Measurements from ENCODE around the gene TMEM117. TPM values are rescaled to one million over a fixed set of nuclear protein-coding genes. Genes with fewer than 3 reads are reported as not detected.

Gene TMEM117
- total RNA-seq, 2 donors from 2014 or later = 0.79 to 1.4 TPM

DNA sequence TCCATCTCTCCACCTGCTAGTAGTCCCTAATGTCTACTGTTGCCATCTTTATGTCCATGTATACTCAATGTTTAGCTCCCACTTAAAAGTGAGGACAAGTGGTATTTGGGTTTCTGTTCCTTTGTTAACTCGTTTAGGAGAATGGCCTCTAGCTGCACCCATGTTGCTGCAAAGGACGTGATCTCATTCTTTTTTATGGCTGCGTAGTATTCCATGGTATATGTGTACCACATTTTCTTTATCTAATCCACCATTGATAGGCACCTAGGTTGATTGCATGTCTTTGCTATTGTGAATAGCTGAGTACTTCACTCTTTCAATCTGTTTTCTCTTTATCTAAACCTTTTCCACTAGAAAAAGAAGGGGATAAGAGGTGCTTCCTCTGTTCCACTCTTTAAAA, 130.0 kb downstream of the TMEM117 start:
- H3K9me3 ChIP-seq (ENCODE audit: control insufficient read depth, low read length) = peaks cover 5% of the 10 kb centered on the region
- peaks cover 5% of the 10 kb centered on the region for H3K9me3 Mint-ChIP-seq
- H3K4me3 Mint-ChIP-seq = no peak overlapping the region
- no peaks in the 10 kb centered on the region for H3K4me1 ChIP-seq (ENCODE audit: control insufficient read depth, insufficient read depth, low read length)
- H3K27ac Mint-ChIP-seq = no peak overlapping the region
- H3K27ac ChIP-seq (ENCODE audit: low read depth, low read length) = no peak overlapping the region
- H3K36me3 ChIP-seq (ENCODE audit: control insufficient read depth, insufficient read depth, low read length) = no peaks in the 10 kb centered on the region
- TF ChIP-seq, protein P1, sequence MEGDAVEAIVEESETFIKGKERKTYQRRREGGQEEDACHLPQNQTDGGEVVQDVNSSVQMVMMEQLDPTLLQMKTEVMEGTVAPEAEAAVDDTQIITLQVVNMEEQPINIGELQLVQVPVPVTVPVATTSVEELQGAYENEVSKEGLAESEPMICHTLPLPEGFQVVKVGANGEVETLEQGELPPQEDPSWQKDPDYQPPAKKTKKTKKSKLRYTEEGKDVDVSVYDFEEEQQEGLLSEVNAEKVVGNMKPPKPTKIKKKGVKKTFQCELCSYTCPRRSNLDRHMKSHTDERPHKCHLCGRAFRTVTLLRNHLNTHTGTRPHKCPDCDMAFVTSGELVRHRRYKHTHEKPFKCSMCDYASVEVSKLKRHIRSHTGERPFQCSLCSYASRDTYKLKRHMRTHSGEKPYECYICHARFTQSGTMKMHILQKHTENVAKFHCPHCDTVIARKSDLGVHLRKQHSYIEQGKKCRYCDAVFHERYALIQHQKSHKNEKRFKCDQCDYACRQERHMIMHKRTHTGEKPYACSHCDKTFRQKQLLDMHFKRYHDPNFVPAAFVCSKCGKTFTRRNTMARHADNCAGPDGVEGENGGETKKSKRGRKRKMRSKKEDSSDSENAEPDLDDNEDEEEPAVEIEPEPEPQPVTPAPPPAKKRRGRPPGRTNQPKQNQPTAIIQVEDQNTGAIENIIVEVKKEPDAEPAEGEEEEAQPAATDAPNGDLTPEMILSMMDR (conservative IDR thresholded peaks at IDR 0.05) = no peak
- 82 to 96% methylated on average over 3 of the region's 3 CpGs for WGBS, 2 experiments (ENCODE audit: insufficient coverage in 1 of 2, insufficient read length in 1 of 2)
- H3K36me3 Mint-ChIP-seq (ENCODE audit: low read depth) = no peaks in the 10 kb centered on the region
- no peaks in the 10 kb centered on the region for H3K27me3 Mint-ChIP-seq (ENCODE audit: insufficient read depth)
- H3K4me1 Mint-ChIP-seq = no peaks in the 10 kb centered on the region
- DNase-seq = no peak
- no peak overlapping the region for H3K9ac ChIP-seq (ENCODE audit: extremely low read depth, low read length, poor library complexity, severe bottlenecking)
- no peak overlapping the region for H3K4me3 ChIP-seq (ENCODE audit: low read length)
- H3K27me3 ChIP-seq (ENCODE audit: control insufficient read depth, insufficient read depth, low read length, poor library complexity, severe bottlenecking) = no peaks in the 10 kb centered on the region

DNA sequence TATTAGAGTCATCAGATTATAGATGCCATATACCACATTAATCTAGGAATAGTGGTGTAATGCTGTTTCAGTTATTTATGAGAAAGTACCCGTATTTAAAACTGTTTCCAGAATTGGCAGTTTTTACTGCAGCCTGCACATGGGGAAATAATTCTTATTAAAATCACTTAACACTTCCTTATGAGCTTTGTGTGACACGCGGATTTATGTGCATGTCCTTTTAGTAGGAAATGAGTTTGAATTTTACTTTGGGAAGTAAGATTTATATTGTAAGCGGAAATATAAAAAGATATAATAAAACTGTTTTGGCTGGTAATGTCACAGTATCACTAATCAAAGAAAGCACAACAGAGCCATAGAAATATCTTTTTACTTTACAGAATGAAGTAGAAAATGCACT, 132.9 kb downstream of the TMEM117 start:
- H3K27ac ChIP-seq (ENCODE audit: low read depth, low read length) = no peak overlapping the region
- H3K4me1 ChIP-seq (ENCODE audit: control insufficient read depth, insufficient read depth, low read length) = peaks cover 4% of the 10 kb centered on the region
- Mint-ChIP-seq H3K27ac (no peak overlapping the region), H3K27me3 (ENCODE audit: insufficient read depth) (no peaks in the 10 kb centered on the region), H3K9me3 (peaks cover 9% of the 10 kb centered on the region), H3K36me3 (ENCODE audit: low read depth) (no peaks in the 10 kb centered on the region), H3K4me1 (peaks cover 7% of the 10 kb centered on the region), H3K4me3 (no peak overlapping the region)
- peaks cover 5% of the 10 kb centered on the region for H3K9me3 ChIP-seq (ENCODE audit: control insufficient read depth, low read length)
- H3K9ac ChIP-seq (ENCODE audit: extremely low read depth, low read length, poor library complexity, severe bottlenecking) = no peak overlapping the region
- no peak overlapping the region for H3K4me3 ChIP-seq (ENCODE audit: low read length)
- no peak for DNase-seq
- no peaks in the 10 kb centered on the region for H3K27me3 ChIP-seq (ENCODE audit: control insufficient read depth, insufficient read depth, low read length, poor library complexity, severe bottlenecking)
- TF ChIP-seq, protein P1 (conservative IDR thresholded peaks at IDR 0.05) = no peak
- WGBS, 2 experiments (ENCODE audit: insufficient coverage in 1 of 2, insufficient read length in 1 of 2) = 88% methylated on average over 2 of the region's 4 CpGs; no CpG with 5 or more reads in 1 of the 2 experiments
- H3K36me3 ChIP-seq (ENCODE audit: control insufficient read depth, insufficient read depth, low read length) = no peaks in the 10 kb centered on the region

DNA sequence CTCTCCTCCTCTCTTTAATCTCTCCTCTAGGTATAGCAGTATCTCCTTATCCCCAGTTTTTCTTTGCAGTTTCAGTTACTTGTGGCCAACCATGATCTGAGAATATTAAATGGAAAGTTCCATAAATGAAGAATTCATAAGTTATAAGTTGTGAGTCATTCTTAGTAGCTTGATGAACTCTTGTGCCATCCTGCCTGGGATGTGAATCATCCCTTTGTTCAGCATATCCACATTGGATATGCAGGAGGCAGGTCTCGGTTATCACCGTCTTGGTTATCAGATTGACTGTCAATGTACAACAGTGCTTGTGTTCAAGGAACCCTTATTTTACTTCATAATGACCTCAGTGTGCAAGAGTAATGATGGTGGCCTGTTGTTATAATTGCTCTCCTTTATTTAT, 134.0 kb downstream of the TMEM117 start:
- DNase-seq = no peak
- no peak overlapping the region for H3K27ac ChIP-seq (ENCODE audit: low read depth, low read length)
- H3K27me3 ChIP-seq (ENCODE audit: control insufficient read depth, insufficient read depth, low read length, poor library complexity, severe bottlenecking) = no peaks in the 10 kb centered on the region
- WGBS, 2 experiments (ENCODE audit: insufficient coverage in 1 of 2, insufficient read length in 1 of 2) = 97 to 100% methylated on average over 2 of the region's 2 CpGs
- peaks cover 4% of the 10 kb centered on the region for H3K4me1 ChIP-seq (ENCODE audit: control insufficient read depth, insufficient read depth, low read length)
- Mint-ChIP-seq H3K4me1 (peaks cover 9% of the 10 kb centered on the region), H3K27me3 (ENCODE audit: insufficient read depth) (no peaks in the 10 kb centered on the region), H3K36me3 (ENCODE audit: low read depth) (no peaks in the 10 kb centered on the region), H3K4me3 (no peak overlapping the region), H3K27ac (no peak overlapping the region), H3K9me3 (peaks cover 9% of the 10 kb centered on the region)
- H3K4me3 ChIP-seq (ENCODE audit: low read length) = no peak overlapping the region
- no peaks in the 10 kb centered on the region for H3K36me3 ChIP-seq (ENCODE audit: control insufficient read depth, insufficient read depth, low read length)
- H3K9me3 ChIP-seq (ENCODE audit: control insufficient read depth, low read length) = peaks cover 5% of the 10 kb centered on the region
- TF ChIP-seq, protein P1 (conservative IDR thresholded peaks at IDR 0.05) = no peak
- H3K9ac ChIP-seq (ENCODE audit: extremely low read depth, low read length, poor library complexity, severe bottlenecking) = no peak overlapping the region

All from endodermal cell (in vitro differentiated cells).